Measurements from ENCODE around the gene TSPAN33.

- TF ChIP-seq EZH2 (IDR thresholded peaks at IDR 0.05; ENCODE audit: insufficient read depth, poor library complexity, severe bottlenecking) (no peak), EZH2phosphoT487 (IDR thresholded peaks at IDR 0.05; ENCODE audit: insufficient read depth, low read depth) (no peak)
Observed at GRCh38 chr7:129166745-129167144, 22.2 kb downstream of the TSPAN33 start.

Measured in GM23248 (cell line).